ENCODE measurements around the gene SLC46A3. TPM values are rescaled to one million over a fixed set of nuclear protein-coding genes. Genes with fewer than 3 reads are reported as not detected.

The SLC46A3 gene
- total RNA-seq, 1 donor from 2014 or later, result 6.4 TPM

DNA sequence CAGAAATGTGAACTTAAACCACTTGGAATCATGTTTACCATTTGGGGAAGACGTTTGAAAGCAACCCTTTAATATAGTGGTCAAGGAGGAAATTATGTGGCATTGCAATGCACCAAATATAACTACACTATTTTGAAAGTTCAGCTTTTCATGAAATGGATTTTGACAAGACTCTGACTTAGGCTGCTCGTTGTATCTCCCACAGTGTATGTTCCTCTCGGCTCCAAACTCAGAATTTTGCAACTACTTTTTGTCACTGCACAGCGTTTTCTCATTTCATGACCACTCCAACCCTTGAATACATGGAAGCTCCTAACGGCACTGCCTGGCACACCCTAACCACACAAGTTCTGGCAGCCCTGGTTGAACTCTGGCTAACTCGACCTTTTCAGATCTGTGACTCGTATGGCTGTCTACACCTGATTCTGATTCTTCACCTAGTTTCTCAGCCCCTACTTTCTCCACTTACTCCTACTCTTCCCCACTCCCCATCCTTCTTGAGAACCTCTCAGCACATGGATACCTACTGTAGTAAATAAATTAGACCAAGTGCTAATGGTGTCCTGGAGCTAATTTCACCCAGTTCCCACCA, 66.9 kb downstream of the SLC46A3 start:
- no peaks in the 10 kb centered on the region for H3K9me3 Mint-ChIP-seq
- no peak for DNase-seq (ENCODE audit: low spot score in 2 of 2, unreplicated experiment in 2 of 2)
- TF ChIP-seq, protein P1, sequence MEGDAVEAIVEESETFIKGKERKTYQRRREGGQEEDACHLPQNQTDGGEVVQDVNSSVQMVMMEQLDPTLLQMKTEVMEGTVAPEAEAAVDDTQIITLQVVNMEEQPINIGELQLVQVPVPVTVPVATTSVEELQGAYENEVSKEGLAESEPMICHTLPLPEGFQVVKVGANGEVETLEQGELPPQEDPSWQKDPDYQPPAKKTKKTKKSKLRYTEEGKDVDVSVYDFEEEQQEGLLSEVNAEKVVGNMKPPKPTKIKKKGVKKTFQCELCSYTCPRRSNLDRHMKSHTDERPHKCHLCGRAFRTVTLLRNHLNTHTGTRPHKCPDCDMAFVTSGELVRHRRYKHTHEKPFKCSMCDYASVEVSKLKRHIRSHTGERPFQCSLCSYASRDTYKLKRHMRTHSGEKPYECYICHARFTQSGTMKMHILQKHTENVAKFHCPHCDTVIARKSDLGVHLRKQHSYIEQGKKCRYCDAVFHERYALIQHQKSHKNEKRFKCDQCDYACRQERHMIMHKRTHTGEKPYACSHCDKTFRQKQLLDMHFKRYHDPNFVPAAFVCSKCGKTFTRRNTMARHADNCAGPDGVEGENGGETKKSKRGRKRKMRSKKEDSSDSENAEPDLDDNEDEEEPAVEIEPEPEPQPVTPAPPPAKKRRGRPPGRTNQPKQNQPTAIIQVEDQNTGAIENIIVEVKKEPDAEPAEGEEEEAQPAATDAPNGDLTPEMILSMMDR (IDR thresholded peaks at IDR 0.05; ENCODE audit: unreplicated experiment), result no peak
- H3K27ac Mint-ChIP-seq, result peak overlapping the region; percentile 36
- no peak overlapping the region for H3K4me3 Mint-ChIP-seq
- H3K4me1 Mint-ChIP-seq, result peaks cover 44% of the 10 kb centered on the region
- no peaks in the 10 kb centered on the region for H3K27me3 Mint-ChIP-seq (ENCODE audit: low read depth)
- peaks cover 8% of the 10 kb centered on the region for H3K36me3 Mint-ChIP-seq

DNA sequence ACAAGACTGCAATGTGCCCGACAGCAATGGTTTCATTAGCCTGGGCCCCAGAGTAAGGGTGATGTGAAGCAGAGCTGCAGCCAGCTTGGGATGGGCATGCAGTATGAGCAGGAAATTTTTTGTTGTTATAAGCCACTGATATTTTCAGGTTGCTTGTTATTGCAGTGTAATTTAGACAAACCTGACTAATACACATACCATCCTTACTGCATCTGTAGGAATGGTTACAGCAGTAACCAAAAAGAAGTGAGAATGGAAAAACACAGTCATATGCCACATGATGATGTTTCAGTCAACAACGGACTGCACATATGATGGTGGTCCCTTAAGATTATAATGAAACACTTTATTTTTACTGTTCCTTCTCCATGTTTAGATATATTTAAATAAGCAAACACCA, 68.5 kb downstream of the SLC46A3 start:
- Mint-ChIP-seq H3K4me1 (peaks cover 28% of the 10 kb centered on the region), H3K27ac (no peak overlapping the region), H3K4me3 (no peak overlapping the region), H3K36me3 (peaks cover 8% of the 10 kb centered on the region), H3K27me3 (ENCODE audit: low read depth) (no peaks in the 10 kb centered on the region), H3K9me3 (no peaks in the 10 kb centered on the region)
- DNase-seq (ENCODE audit: low spot score in 2 of 2, unreplicated experiment in 2 of 2), result no peak
- TF ChIP-seq, protein P1 (IDR thresholded peaks at IDR 0.05; ENCODE audit: unreplicated experiment), result no peak

Other genes starting within 250 kb of the SLC46A3 start
- gene FLT1, start 223.8 kb downstream of the SLC46A3 start, total RNA-seq, result 4.9 to 6.5 TPM (median 5.5 TPM) in 3 replicates
- 49.6 to 50.5 TPM (median 49.7 TPM) in 3 replicates for gene POMP, start 59.8 kb downstream of the SLC46A3 start, total RNA-seq
- 1.4 to 1.9 TPM (median 1.4 TPM) in 3 replicates for gene MTUS2, start 101.4 kb upstream of the SLC46A3 start, total RNA-seq